Activated CD4-positive, alpha-beta T cell treated with anti-CD3 and anti-CD28 coated beads, Interleukin-2, amount 50 U/mL, for 1 hour (primary cell): ENCODE results near the gene GJB3.
"Not testable (repeated sequence)": the region's sequence is repeated elsewhere in the genome, so short reads cannot be mapped to it uniquely, and the experiment has no call there.

Experiments used
- DNase-seq: peaks from one replicate; pipeline ENCODE4 v3.0.0-alpha.2; 2020

The GJB3 gene

DNA sequence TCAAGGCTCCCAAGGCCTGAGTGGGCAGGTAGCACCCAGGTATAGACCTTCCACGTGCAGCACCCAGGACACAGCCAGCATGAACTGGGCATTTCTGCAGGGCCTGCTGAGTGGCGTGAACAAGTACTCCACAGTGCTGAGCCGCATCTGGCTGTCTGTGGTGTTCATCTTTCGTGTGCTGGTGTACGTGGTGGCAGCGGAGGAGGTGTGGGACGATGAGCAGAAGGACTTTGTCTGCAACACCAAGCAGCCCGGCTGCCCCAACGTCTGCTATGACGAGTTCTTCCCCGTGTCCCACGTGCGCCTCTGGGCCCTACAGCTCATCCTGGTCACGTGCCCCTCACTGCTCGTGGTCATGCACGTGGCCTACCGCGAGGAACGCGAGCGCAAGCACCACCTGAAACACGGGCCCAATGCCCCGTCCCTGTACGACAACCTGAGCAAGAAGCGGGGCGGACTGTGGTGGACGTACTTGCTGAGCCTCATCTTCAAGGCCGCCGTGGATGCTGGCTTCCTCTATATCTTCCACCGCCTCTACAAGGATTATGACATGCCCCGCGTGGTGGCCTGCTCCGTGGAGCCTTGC, 19.7 kb upstream of the GJB3 start:
- no peak for DNase-seq

DNA sequence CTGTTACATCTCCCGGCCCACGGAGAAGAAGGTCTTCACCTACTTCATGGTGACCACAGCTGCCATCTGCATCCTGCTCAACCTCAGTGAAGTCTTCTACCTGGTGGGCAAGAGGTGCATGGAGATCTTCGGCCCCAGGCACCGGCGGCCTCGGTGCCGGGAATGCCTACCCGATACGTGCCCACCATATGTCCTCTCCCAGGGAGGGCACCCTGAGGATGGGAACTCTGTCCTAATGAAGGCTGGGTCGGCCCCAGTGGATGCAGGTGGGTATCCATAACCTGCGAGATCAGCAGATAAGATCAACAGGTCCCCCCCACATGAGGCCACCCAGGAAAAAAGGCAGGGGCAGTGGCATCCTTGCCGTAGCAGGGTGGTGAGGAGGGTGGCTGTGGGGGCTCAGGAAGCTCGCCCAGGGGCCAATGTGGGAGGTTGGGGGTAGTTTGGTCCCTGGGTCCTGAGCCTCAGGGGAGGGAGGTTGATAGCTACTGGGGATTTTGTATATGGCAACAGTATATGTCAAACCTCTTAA, 19.2 kb upstream of the GJB3 start:
- DNase-seq: no peak

DNA sequence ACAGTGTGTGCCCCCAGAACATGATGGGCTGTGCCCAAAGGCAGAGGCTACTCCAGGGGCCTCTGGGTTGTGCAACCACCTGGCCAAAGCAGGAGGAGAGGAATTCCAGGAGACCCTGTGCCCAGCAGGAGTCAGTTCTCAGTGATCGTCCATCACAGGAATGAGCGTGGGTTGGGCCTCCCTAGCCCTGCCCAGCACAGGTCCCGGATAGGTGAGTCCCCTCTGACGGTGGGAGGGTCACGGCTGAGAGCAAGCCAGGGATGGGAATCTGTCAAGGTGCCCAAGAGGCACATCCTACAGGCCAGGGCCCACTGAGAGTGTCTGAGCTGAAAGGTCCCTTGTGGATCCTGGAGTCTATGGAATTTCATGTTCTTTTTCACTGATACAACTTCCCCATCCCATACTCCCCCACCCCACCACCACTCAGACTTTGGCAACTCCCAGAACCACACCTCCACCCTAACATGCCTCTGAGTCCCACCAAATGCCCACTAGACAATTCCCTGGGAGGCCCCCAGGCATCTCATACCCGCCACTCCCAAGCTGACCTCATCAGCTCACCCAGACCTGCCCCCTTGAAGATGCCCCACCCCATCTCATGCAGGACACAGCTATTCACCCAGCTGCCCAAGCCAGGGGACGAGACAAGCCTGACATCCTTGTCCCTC, 18.4 kb upstream of the GJB3 start:
- no peak for DNase-seq

- no peak for DNase-seq
Measured at GRCh38 chr1:34763142-34763781, 17.8 kb upstream of the GJB3 start.

DNA sequence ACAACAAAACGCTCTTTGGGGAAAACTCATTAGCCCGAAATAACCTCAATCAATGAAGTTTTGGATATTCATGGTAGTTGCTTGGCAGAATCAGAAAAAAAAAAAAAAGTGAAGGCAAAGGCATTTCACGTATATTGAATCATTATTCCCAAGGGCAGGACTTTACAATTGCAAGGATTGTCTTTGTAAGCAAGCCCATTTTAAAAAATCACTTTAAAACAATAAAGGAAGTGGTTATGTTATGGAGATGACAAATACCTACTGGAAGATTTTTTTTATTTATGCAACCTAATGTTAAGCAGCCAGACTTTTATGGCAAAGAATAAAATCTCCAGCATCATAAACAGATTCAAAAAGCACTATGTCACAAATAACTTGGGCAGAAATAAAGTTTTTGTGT, 12.2 kb upstream of the GJB3 start:
- no peak for DNase-seq

DNA sequence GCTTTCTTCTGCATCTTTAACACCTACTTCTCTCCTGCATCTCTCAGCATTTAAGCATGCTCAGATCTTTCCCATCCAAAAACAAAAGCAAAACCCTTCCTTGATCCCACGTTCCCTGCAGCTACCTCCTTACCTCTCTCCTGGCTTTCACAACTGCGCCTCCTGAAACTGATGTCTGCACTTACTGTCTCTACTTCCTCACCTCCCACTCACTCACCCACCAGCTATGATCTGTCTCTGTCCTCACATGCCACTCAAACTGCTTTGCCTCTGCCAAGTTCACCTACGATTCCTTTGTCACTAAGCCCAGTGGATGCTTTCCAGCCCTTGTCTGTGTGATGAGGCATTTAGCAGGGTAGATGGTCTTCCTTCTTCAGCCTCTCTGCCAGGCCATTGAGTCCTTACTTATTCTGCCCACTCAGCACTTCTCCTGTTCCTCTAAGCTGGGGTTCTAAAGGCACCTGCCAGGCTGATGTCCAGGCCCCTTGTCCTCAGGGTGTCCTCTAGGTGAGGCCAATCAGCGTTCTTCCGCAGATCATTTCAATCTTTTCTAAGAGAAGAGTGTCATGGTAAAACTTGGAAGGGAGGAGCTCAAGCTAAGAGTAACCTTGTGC, 10.0 kb upstream of the GJB3 start:
- DNase-seq: no peak

- DNase-seq: no peak
Measured at GRCh38 chr1:34771573-34772371, 9.2 kb upstream of the GJB3 start.

DNA sequence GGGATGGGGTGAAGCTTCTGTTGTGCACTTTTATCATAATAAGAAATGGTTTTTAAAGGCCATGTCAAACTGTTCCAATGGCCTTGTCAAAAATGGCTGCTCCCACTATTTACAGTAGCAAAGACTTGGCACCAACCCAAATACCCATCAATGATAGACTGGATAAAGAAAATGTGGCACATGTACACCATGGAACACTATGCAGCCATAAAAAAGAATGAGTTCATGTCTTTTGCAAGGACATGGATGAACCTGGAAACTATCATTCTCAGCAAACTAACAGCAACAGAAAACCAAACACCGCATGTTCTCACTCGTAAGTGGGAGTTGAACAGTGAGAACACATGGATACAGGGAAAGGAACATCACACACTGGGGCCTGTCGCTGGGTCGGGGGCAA, 7.9 kb upstream of the GJB3 start:
- DNase-seq: not testable (repeated sequence)

DNA sequence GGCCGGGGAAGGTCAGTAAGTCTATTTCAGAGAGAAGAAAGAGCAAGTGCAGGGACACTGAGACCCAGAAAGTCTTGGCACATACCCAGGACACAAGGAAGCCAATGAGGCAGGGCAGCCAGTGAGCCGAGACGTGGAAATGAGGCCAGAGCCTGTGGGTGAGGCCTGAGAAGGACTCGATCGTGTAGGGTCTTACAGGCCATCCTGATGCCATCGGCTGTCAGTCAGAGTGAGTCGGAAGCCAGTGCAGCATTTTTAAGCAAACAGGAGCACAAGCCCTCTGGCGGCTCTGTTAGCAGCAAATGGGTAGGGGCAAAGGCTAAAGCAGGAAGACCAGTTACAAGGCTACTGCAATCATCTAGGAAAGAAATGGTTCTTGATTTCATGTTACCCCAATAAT, 6.1 kb upstream of the GJB3 start:
- no peak for DNase-seq

DNA sequence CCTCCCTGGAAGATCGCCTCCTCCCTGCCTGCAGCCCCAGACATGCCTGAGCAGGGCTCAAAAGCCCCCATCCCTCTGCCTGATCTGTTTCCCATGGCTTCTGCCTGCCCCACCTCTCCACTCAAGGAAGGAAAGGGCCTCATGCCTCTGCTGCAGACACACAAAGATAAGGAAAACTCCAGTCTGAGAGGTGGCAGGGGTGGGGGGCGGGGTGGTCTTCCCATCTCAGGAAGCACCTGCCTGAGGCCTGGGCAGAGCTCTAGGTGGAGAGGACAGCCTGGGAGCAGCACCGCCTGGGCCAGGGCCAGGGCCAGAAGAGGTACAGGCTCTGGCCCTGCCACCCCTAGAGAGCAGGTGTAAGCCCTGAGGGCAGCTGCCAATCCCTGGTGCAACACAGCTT, 4.1 kb upstream of the GJB3 start:
- no peak for DNase-seq

DNA sequence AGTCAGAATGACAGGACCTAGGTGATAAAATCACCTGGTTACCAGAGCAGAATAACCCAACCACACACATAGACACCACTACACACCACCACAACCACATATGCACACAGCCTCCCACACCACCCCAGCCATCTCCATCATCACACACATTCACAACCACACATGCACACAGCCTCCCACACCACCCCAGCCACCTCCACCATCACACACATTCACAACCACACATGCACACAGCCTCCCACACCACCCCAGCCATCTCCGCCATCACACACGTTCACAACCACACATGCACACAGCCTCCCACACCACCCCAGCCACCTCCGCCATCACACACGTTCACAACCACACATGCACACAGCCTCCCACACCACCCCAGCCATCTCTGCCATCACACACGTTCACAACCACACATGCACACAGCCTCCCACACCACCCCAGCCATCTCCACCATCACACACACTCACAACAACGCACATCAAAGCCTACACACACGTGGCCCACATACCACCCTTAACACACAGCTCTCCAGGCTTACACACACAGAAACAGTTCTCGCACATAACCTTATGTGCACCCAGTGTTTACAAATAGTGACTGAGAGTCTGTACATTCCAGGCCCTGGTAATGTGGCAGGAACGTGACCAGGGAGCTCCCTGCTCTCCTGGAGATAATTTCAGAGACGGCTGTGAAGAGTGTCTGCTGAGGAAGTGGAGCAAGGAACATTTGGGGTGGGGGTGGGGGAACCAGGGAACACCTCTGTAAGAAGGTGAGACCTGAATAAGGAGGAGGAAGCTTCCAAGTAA, 3.3 kb upstream of the GJB3 start:
- DNase-seq: no peak

DNA sequence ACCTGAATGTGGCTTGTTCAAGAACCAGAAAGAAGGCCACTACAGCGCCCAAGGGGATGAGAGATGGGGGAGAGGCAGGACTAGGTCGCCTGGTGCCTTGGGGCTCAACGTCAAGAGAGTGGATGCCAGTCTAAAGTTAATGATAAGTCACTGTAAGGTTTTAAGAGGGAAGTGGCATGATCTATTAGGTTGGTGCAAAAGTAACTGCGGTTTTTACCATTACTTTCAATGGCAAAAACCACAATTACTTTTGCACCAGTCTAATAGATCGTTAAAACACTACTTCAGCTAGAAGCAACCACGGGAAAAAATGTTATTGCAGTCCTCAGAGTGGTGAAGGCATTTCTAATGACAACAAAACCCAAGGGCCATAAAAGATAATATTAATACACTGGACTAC, 2.6 kb upstream of the GJB3 start:
- no peak for DNase-seq

DNA sequence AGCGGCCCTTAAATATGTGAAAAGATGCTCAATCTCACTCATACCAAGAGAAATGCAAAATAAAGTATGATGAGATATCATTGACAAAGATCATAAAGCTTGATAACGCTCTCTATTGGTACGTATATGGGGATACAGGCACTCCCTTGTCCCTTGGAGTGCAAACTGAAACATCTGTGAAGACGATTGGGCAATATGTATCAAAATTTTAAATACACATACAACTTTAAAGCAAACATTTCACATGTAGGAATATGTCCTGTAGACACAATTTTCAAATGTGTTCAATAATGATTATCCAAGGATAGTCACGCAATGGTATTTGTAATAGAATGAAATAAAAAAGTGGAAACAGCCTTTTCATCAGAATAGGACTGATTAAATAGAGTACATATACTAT, 2.0 kb upstream of the GJB3 start:
- DNase-seq: no peak

DNA sequence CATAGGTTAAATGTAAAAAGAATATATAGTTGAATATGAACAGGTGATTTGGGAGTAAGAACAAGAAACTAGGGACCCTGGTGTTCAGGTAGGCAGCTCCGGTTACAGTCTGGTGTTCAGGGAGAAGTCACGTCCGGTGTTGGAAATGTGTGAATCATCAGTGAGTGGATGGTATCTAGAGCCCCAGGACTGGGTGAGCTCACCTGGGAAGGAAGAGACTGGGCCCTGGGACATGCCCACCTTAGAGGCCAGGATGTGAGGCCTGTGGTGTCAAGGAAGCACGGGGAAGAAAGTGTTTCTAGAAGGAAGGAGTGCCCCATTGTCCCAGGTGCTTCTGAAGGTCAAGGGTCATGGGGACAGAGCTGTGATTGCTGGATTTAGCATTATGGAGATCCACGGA, 1.5 kb upstream of the GJB3 start:
- DNase-seq: no peak

DNA sequence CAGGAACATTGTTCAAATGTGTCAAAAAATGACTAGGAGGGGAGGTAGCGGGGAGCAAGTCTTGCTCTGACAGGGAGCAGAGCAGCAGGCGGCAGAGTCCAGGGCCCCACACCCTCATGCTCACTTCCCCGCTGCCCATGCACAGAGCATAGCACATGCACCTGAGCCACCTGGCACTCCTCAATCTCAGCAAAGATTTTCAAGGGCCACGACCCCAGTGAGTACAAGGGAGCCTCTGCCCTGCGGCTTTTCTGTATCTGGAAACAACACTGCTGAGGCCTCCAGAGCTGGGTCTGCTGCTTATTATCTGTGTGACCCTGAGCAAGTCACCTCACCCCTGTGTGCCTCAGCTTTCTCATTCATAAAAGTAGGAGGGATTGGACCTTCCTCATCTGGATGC, 1.1 kb upstream of the GJB3 start:
- DNase-seq: no peak

- no peak for DNase-seq
Measured at GRCh38 chr1:34780528-34780927, 486 bp upstream of the GJB3 start.

DNA sequence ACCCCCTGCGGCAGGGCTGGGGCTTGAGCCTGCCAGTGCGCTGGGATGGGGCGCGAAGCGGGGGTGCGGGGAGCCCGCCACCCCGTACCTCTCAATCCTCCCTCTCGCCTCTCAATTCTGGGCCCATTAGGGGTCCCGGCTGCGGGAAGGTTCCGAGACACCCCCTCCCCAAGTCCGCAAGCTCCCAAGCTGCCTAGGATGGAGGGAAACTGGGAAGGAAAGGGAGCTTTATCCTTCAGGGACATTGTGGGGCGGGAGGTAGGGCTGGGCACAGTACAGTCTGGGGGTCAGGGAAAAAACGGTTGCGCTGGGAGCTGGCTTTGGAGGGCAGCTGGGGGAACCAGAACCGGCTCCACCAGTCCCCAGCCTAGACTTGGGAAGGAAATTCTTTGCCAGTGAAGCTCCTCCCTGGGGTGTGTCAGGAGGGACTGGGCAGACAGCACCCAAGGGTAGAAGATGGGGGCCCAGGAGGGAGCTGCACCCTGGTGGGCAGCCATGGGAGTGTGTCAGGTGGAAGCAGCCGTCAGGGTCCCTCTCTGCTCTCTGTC, 904 bp downstream of the GJB3 start:
- no peak for DNase-seq

DNA sequence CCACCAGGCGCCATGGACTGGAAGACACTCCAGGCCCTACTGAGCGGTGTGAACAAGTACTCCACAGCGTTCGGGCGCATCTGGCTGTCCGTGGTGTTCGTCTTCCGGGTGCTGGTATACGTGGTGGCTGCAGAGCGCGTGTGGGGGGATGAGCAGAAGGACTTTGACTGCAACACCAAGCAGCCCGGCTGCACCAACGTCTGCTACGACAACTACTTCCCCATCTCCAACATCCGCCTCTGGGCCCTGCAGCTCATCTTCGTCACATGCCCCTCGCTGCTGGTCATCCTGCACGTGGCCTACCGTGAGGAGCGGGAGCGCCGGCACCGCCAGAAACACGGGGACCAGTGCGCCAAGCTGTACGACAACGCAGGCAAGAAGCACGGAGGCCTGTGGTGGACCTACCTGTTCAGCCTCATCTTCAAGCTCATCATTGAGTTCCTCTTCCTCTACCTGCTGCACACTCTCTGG, 3.8 kb downstream of the GJB3 start:
- no peak for DNase-seq

- no peak for DNase-seq
Measured at GRCh38 chr1:34785231-34785874, 4.3 kb downstream of the GJB3 start.

DNA sequence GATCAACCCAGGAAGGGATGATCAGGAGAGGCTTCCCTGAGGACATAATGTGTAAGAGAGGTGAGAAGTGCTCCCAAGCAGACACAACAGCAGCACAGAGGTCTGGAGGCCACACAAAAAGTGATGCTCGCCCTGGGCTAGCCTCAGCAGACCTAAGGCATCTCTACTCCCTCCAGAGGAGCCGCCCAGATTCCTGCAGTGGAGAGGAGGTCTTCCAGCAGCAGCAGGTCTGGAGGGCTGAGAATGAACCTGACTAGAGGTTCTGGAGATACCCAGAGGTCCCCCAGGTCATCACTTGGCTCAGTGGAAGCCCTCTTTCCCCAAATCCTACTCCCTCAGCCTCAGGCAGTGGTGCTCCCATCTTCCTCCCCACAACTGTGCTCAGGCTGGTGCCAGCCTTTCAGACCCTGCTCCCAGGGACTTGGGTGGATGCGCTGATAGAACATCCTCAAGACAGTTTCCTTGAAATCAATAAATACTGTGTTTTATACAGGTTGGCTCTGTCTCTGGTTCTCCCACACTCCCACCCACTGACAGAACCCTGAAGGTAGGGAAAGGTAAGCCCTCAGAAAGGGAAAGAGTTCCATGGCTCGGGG, 5.0 kb downstream of the GJB3 start:
- DNase-seq: no peak
